Naive thymus-derived CD4-positive, alpha-beta T cell (primary cell): ENCODE data around the gene IL1A. TPM values are rescaled to one million over a fixed set of nuclear protein-coding genes. Genes with fewer than 3 reads are reported as not detected.

Source experiments
- ATAC-seq: fragments of 150-1000 bp; cut with Tn5 transposase; 2 replicates; pipeline ENCODE4 v1.10.0; 2021; ENCODE audit warnings: mild to moderate bottlenecking, moderate library complexity
- CTCF ChIA-PET: fragments of 350-600 bp; sonication (Branson Sonifier 250); formaldehyde crosslinking; loops from one replicate; lab custom pipeline; 2021; ENCODE audit warnings: antibody characterized with exemption; lab: Charles Lee
- POLR2A ChIA-PET: fragments of 350-600 bp; sonication (Branson Sonifier 250); formaldehyde crosslinking; loops from one replicate; lab custom pipeline; 2021; ENCODE audit warnings: antibody characterized with exemption, inconsistent platforms; lab: Charles Lee
- DNase-seq, 9 donors: peaks; one replicate each; pipeline versions ENCODE4 v3.0.0 to v3.0.0-alpha.2; 2020 to 2022; ENCODE audit warnings: mixed read lengths in 1 of 9
- H3K27ac ChIP-seq: one replicate; pipeline ENCODE4 v1.7.0; 2013; ENCODE audit warnings: mild to moderate bottlenecking, low read depth, low read length, moderate library complexity
- H3K27me3 ChIP-seq, 2 donors: one replicate each; pipeline ENCODE4 v1.7.0; 2013; ENCODE audit warnings: low read length in 2 of 2, mild to moderate bottlenecking in 2 of 2, moderate library complexity in 2 of 2; ENCODE audit not compliant: control insufficient read depth in 2 of 2, insufficient read depth in 2 of 2
- H3K36me3 ChIP-seq, 3 experiments: 1 replicate in 2 of 3; 2 replicates in 1 of 3; pipeline ENCODE4 v1.7.0; 2013; ENCODE audit warnings: low read length in 3 of 3, mild to moderate bottlenecking in 3 of 3, moderate library complexity in 1 of 3; ENCODE audit not compliant: insufficient read depth in 3 of 3, control insufficient read depth in 2 of 3
- H3K4me1 ChIP-seq, 2 donors: one replicate each; pipeline ENCODE4 v1.7.0; 2013; ENCODE audit warnings: low read length in 2 of 2, mild to moderate bottlenecking in 2 of 2, moderate library complexity in 1 of 2; ENCODE audit not compliant: control insufficient read depth in 2 of 2, insufficient read depth in 2 of 2
- H3K4me3 ChIP-seq: 2 replicates; pipeline ENCODE4 v1.7.0; 2013; ENCODE audit warnings: mild to moderate bottlenecking, low read length
- H3K9me3 ChIP-seq, 3 experiments: 1 replicate in 2 of 3; 2 replicates in 1 of 3; pipeline ENCODE4 v1.7.0; 2013; ENCODE audit warnings: low read length in 3 of 3; ENCODE audit not compliant: control insufficient read depth in 2 of 3
- H3K27ac Mint-ChIP-seq, 9 donors: one replicate each; pipeline ENCODE4 v1.8.0; 2020 to 2022; ENCODE audit warnings: mixed read lengths in 9 of 9, mild to moderate bottlenecking in 8 of 9, moderate library complexity in 5 of 9, inconsistent platforms in 2 of 9
- H3K27me3 Mint-ChIP-seq, 5 donors: one replicate each; pipeline ENCODE4 v1.8.0; 2021 to 2022; ENCODE audit warnings: mixed read lengths in 5 of 5, mild to moderate bottlenecking in 1 of 5
- H3K36me3 Mint-ChIP-seq, 5 donors: one replicate each; pipeline ENCODE4 v1.8.0; 2020 to 2022; ENCODE audit warnings: mixed read lengths in 5 of 5, mild to moderate bottlenecking in 3 of 5, inconsistent platforms in 1 of 5
- H3K4me1 Mint-ChIP-seq, 7 donors: one replicate each; pipeline ENCODE4 v1.8.0; 2020 to 2022; ENCODE audit warnings: mixed read lengths in 7 of 7, mild to moderate bottlenecking in 3 of 7, inconsistent platforms in 1 of 7
- H3K4me3 Mint-ChIP-seq, 10 donors: one replicate each; pipeline ENCODE4 v1.8.0; 2020 to 2022; ENCODE audit warnings: mild to moderate bottlenecking in 10 of 10, mixed read lengths in 10 of 10, moderate library complexity in 6 of 10, inconsistent platforms in 2 of 10
- H3K9me3 Mint-ChIP-seq, 11 donors: one replicate each; pipeline ENCODE4 v1.8.0; 2020 to 2022; ENCODE audit warnings: mixed read lengths in 11 of 11, mild to moderate bottlenecking in 4 of 11, inconsistent platforms in 1 of 11, moderate library complexity in 1 of 11
- intact Hi-C, 2 donors: fragments of 100-400 bp; cut with micrococcal nuclease; formaldehyde crosslinking; loops; one replicate each; pipeline ENCODE4 v1.15.1; 2023
- polyA plus RNA-seq, 2 donors: library from polyadenylated mRNA; unstranded; fragments of 300-500 nt; fragmentation: Illumina TruSeq; gene quantifications; one replicate each; pipeline ENCODE4 v1.2.3, GENCODE V29; 2021
- total RNA-seq, 6 experiments: library from RNA in 5 of 6; stranded (reverse) in 5 of 6; gene quantifications; 1 replicate in 5 of 6; 2 replicates in 1 of 6; pipeline ENCODE4 v1.2.3 and lab custom pipeline; 2021 to 2026

IL1A gene
- total and polyA plus RNA-seq, 7 experiments from 2014 or later, result 0.22 to 4.3 (median 1.0) TPM; not detected in 3

- Mint-ChIP-seq H3K36me3 (no peaks in the 10 kb centered on the region), H3K9me3 (no peaks in the 10 kb centered on the region), H3K27ac (peak overlapping the region in 1 of 9 donors; percentile 10), H3K4me3 (no peak overlapping the region), H3K27me3 (peaks cover 0 to 2% (median 0%) of the 10 kb centered on the region in 5 donors), H3K4me1 (peaks cover 0 to 30% (median 0%) of the 10 kb centered on the region in 7 donors)
- no peaks in the 10 kb centered on the region for H3K27me3 ChIP-seq
- no peaks in the 10 kb centered on the region for H3K9me3 ChIP-seq
- ATAC-seq, result no peak
- no peak for DNase-seq
- H3K4me3 ChIP-seq, result no peak overlapping the region
- no peaks in the 10 kb centered on the region for H3K36me3 ChIP-seq
- H3K4me1 ChIP-seq, result no peaks in the 10 kb centered on the region
- H3K27ac ChIP-seq, result no peak overlapping the region
- CTCF ChIA-PET, result interaction anchor here (1.0 to 5.0 kb wide), 5 partner anchors 36 to 127 kb away, joined by 3 to 57 read pairs (median 33); no protein-coding TSS in a partner anchor
- intact Hi-C loops, result loop anchor here in 1 of 2 donors (5.0 kb wide), 1 partner anchor 146 kb away; the partner anchor contains the start of gene CHCHD5
- POLR2A ChIA-PET, result no interaction called here
These were observed 56.3 kb downstream of the IL1A start for GRCh38 chr2:112728029-112728362.

- H3K36me3 Mint-ChIP-seq, result no peaks in the 10 kb centered on the region
- H3K9me3 Mint-ChIP-seq, result no peaks in the 10 kb centered on the region
- no peak overlapping the region for H3K27ac ChIP-seq
- no peaks in the 10 kb centered on the region for H3K9me3 ChIP-seq
- peaks cover 0 to 30% (median 0%) of the 10 kb centered on the region in 7 donors for H3K4me1 Mint-ChIP-seq
- no peaks in the 10 kb centered on the region for H3K27me3 ChIP-seq
- CTCF ChIA-PET, result interaction anchor here (0.9 to 5.0 kb wide), 11 partner anchors 15 to 182 kb away, joined by 3 to 57 read pairs (median 4); no protein-coding TSS in a partner anchor
- ATAC-seq (no peak), DNase-seq (no peak)
- intact Hi-C loops, result loop anchor here in 1 of 2 donors (5.0 kb wide), 1 partner anchor 145 kb away; the partner anchor contains the start of gene CHCHD5
- no peaks in the 10 kb centered on the region for H3K36me3 ChIP-seq
- no peak overlapping the region for H3K4me3 ChIP-seq
- H3K27ac Mint-ChIP-seq, result no peak overlapping the region
- peaks cover 0 to 2% (median 0%) of the 10 kb centered on the region in 5 donors for H3K27me3 Mint-ChIP-seq
- POLR2A ChIA-PET, result interaction anchor here (1.0 kb wide), 1 partner anchor 102 kb away, joined by 3 read pairs; no protein-coding TSS in a partner anchor
- no peaks in the 10 kb centered on the region for H3K4me1 ChIP-seq
- no peak overlapping the region for H3K4me3 Mint-ChIP-seq
These were observed 56.8 kb downstream of the IL1A start for GRCh38 chr2:112727276-112728028.

- peaks cover 0 to 2% (median 0%) of the 10 kb centered on the region in 5 donors for H3K27me3 Mint-ChIP-seq
- H3K4me1 Mint-ChIP-seq, result peaks cover 0 to 29% (median 0%) of the 10 kb centered on the region in 7 donors
- H3K27ac Mint-ChIP-seq, result peak overlapping the region in 2 of 9 donors; percentile 51 to 73
- H3K27ac ChIP-seq, result no peak overlapping the region
- no peaks in the 10 kb centered on the region for H3K9me3 Mint-ChIP-seq
- H3K36me3 Mint-ChIP-seq, result no peaks in the 10 kb centered on the region
- H3K4me3 Mint-ChIP-seq, result no peak overlapping the region
- no peaks in the 10 kb centered on the region for H3K4me1 ChIP-seq
- no peaks in the 10 kb centered on the region for H3K27me3 ChIP-seq
- intact Hi-C loops, result loop anchor here (1.0 to 5.0 kb wide), 8 partner anchors 34 to 245 kb away; partner anchors contain the start of genes CHCHD5 (in 1 of the 2) and SLC20A1 (in 1 of the 2)
- H3K9me3 ChIP-seq, result no peaks in the 10 kb centered on the region
- POLR2A ChIA-PET, result interaction anchor here (1.0 kb wide), 1 partner anchor 101 kb away, joined by 3 read pairs; no protein-coding TSS in a partner anchor
- H3K36me3 ChIP-seq, result no peaks in the 10 kb centered on the region
- CTCF ChIA-PET, result interaction anchor here (0.5 to 5.0 kb wide), 16 partner anchors 16 to 1064 kb away, joined by 3 to 57 read pairs (median 3); no protein-coding TSS in a partner anchor
- DNase-seq (peak; percentile 68 to 89 (median 83)), ATAC-seq (peak; percentile 96)
- no peak overlapping the region for H3K4me3 ChIP-seq
These were observed 57.7 kb downstream of the IL1A start for GRCh38 chr2:112726487-112727190.

GRCh38 chr2:112725545-112726457 is 58.5 kb downstream of the IL1A start:
- ChIA-PET POLR2A (interaction anchor here (0.5 to 1.0 kb wide), 2 partner anchors 83 to 478 kb away, joined by 3 to 4 read pairs; no protein-coding TSS in a partner anchor), CTCF (interaction anchor here (0.5 to 5.0 kb wide), 14 partner anchors 17 to 1065 kb away, joined by 3 to 57 read pairs (median 4); no protein-coding TSS in a partner anchor)
- Histone ChIP-seq H3K9me3 (no peaks in the 10 kb centered on the region), H3K4me1 (no peaks in the 10 kb centered on the region), H3K36me3 (no peaks in the 10 kb centered on the region), H3K4me3 (no peak overlapping the region), H3K27ac (no peak overlapping the region), H3K27me3 (no peaks in the 10 kb centered on the region)
- H3K27me3 Mint-ChIP-seq, result peaks cover 0 to 2% (median 0%) of the 10 kb centered on the region in 5 donors
- ATAC-seq (no peak), DNase-seq (no peak)
- peaks cover 0 to 27% (median 0%) of the 10 kb centered on the region in 7 donors for H3K4me1 Mint-ChIP-seq
- H3K9me3 Mint-ChIP-seq, result no peaks in the 10 kb centered on the region
- intact Hi-C loops, result loop anchor here (1.0 to 5.0 kb wide), 8 partner anchors 34 to 244 kb away; partner anchors contain the start of genes CHCHD5 (in 1 of the 2) and SLC20A1 (in 1 of the 2)
- H3K36me3 Mint-ChIP-seq, result no peaks in the 10 kb centered on the region
- no peak overlapping the region for H3K4me3 Mint-ChIP-seq
- peak overlapping the region in 1 of 9 donors; percentile 33 for H3K27ac Mint-ChIP-seq

- Histone ChIP-seq H3K27ac (no peak overlapping the region), H3K36me3 (no peaks in the 10 kb centered on the region), H3K4me1 (no peaks in the 10 kb centered on the region), H3K27me3 (no peaks in the 10 kb centered on the region), H3K4me3 (no peak overlapping the region), H3K9me3 (no peaks in the 10 kb centered on the region)
- no peak for ATAC-seq
- intact Hi-C loops, result loop anchor here in 1 of 2 donors (5.0 kb wide), 1 partner anchor 143 kb away; the partner anchor contains the start of gene CHCHD5
- CTCF ChIA-PET, result interaction anchor here (0.9 to 5.0 kb wide), 7 partner anchors 18 to 124 kb away, joined by 3 to 57 read pairs (median 5); no protein-coding TSS in a partner anchor
- H3K36me3 Mint-ChIP-seq, result peaks cover 0 to 3% (median 0%) of the 10 kb centered on the region in 5 donors
- peaks cover 0 to 4% (median 0%) of the 10 kb centered on the region in 5 donors for H3K27me3 Mint-ChIP-seq
- no peak overlapping the region for H3K27ac Mint-ChIP-seq
- H3K4me3 Mint-ChIP-seq, result no peak overlapping the region
- H3K9me3 Mint-ChIP-seq, result no peaks in the 10 kb centered on the region
- no peak for DNase-seq
- POLR2A ChIA-PET, result interaction anchor here (0.5 to 1.0 kb wide), 2 partner anchors 82 to 478 kb away, joined by 3 to 4 read pairs; no protein-coding TSS in a partner anchor
- peaks cover 0 to 27% (median 0%) of the 10 kb centered on the region in 7 donors for H3K4me1 Mint-ChIP-seq
These were observed 59.4 kb downstream of the IL1A start for GRCh38 chr2:112724591-112725525.
